GM21447 (cell line): Measurements from ENCODE around the gene ATP5F1D.

Experiments
- ATAC-seq: cut with Tn5 transposase; IDR thresholded peaks from one replicate; pipeline ENCODE4 v1.9.1; 2021; ENCODE audit not compliant: unreplicated experiment

Gene ATP5F1D

DNA sequence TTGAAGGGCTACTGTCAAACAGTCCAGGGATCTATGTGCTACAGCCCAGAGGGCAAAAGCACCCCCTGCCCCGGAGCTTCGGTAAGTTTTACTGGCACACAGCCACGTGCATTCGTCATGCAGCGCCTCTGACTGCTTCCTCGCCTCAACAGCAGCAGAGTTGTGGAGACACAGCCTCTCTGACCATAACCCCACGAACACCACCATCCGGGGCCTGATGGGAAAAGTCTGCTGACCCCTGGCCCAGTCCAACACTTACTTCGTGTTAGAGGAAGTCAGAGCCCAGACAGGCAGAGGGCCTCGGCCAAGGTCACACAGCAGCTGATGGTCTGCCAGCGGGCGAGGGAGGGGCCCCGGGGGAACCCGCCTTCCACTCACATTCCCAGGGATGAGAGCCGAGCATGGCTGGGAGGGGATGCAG lies 8.9 kb upstream of the ATP5F1D start:
- no peak for ATAC-seq

DNA sequence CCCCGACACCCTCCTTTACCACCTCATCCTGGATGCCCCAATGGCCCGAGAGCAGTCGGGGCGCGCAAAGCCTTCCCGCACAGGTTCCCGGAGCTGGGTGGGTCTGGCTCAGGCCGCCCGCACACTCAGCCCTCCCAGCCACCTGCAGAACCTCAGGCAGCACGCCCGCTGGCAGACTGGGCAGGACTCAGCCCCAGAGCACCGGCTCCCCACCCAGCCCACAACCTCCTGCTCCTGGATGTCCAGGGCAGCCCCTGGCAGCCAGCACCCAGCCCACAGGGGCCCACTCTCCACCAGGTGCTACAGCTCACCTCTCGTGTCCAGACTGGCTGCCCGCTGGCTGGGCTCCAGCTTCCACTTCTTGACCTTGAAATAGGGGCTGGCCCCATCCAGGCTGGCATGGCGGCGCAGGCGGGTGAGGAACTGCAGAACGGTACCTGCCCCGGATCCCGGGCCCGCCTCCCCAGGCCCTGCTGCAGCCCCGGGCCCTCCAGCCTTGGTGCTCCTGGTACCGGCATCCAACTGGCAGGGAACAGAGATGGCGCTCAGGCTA lies 8.4 kb upstream of the ATP5F1D start:
- ATAC-seq, result no peak

DNA sequence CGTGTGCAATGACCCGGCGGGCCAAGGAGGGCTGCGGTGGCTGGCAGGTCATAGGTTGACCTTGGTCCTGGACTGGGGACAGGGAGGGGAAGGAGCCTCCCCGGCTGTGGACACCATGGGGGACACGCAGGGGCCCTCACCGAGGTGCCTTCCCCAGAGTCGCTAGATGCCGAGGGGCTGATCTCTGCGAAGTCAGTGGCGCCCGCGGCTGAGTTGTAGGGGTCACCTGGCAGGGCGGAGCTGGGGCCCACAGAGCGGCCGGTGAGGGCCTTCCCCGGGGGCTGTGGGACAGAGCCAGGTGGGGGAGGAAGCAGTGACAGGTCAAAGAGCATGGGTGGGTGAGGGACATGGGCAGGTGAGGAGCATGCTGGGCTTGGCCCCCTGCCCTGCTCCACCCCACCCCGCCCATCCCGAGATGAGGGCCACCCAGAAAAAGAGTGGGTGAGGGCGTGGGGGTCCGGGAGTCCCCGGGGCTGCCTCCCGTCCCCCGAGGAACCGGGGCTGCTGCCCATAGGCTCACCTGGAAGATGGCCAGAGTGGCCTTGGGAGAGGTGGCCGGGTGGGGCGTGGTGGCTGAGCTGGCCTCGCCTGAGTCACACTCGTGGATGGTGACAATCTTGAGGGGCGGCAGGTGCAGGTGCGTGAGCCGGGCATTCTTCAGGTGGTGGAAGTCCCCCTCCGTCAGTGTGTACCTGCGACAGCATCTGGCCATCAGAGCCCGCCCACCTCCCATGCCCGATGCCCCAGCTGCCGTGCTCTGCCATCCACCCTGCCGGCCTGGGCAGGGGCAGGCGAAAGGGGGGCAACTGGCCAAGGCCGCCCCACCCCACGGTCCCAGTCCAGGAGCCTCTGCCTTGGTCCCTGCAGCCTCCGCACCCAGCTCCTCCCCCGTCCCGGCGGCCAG lies 7.2 kb upstream of the ATP5F1D start:
- no peak for ATAC-seq

DNA sequence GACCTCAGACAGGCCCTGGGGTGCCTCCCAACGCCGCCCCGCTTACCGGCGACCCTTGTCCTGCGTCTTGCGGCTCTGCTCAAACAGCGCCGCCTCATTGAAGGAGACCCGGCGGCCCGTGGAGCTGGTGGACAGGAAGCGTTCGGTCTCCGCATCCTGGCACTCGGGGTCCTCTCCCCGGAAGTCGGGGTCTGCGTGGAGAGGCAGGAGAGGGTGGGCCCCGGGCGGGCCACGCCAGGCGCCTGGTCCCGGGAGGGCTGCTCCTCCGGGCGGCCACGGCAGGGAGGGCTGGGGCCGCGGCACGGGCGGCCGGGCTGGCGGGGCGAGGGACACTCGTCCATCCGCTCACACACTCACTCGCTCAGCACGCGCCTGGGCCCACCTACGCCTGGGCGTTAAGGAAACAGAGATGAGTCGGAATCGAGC lies 6.6 kb upstream of the ATP5F1D start:
- no peak for ATAC-seq

DNA sequence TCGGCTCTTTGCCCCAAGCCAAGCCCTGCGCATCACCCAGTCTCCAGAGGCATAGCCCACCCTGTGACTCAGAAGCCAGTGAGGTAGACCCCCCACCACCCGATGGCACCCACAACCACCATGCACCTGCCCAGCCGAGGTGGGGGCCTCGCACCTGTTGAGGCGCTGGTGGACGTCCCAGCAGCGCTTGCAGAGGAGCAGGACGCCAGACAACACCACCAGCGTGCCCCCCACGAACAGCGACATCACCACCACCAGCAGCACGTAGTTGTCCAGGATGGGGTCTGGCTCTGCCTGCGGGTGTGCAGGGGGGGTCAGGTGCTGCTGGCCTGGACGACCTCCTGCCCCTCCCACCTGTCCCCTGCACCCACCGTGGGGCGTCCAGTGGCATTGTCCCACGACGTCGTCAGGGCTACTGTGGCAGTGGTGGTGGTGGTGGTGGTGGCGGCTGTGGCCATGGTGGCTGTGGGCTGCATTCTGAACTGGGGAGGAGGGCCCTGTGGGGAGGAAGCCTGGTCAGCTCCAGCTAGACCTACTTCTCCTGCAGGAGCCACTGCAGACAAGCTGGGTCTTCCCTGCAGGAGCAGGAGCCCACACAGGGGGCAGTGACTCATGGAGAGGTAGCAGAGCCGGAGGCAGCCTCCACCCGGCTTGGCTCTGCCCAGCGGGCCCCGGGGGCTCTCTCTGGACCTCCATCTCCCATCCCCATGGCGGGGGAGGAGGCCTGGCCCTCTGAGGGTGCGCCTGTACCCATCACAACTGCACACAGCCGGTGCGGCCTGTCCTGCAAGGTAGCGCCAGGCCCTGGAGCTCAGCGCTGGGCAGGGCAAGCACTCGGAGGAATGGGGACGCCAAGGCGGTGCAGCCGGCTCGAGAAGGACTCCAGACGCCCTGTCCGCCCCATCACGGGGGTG lies 5.7 kb upstream of the ATP5F1D start:
- no peak for ATAC-seq

DNA sequence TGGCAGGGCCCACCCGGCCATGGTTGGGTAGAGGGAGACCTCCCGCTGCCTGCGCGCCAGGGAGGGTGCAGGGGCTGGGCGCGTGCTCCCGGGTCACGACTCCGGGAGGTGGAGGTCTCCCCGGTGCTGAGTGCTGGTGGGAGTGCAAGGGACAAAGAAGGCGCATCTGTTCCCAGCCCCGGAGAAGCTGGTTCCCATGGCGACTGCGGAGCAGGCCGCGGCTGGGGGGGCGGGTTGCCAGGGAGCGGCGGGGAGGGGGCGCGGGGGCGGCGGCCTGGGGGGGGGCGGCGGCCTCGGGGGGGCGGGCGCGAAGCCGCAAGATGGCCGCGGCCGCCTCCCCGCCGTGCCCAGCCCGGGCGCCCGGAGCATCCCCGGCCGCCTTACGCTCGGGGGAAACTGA lies 5.0 kb upstream of the ATP5F1D start:
- no peak for ATAC-seq

DNA sequence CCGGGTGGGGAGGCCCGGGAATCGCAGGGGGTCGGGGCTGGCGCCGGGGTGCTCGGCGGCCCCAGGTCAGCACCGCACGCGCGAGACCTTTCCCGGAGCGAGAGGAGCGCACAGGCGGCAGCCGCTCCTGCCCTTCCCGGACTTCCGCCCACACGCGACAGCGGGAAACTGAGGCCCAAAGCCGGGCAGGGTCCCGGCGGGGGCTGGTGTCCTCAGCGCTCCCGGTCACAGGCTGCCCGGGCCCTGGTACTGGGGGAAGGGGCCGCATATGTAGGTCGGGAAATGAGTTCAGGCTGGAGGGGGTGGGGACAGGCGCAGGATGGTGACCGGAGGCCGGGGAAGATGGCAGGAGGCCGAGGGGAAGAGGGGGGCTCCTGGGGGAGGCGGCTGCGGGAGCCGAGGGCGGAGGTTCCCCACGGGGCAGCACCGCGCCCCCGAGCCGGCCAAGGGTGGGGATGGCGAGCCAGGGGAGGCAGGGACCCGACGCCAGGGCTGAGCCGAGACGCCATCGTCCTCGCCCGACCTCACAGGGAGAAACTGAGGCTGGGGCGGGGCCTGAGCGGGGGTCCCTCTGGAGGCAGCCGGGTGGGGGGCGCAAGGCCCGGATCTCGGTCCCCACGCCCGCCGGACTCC lies 4.4 kb upstream of the ATP5F1D start:
- ATAC-seq, result no peak

DNA sequence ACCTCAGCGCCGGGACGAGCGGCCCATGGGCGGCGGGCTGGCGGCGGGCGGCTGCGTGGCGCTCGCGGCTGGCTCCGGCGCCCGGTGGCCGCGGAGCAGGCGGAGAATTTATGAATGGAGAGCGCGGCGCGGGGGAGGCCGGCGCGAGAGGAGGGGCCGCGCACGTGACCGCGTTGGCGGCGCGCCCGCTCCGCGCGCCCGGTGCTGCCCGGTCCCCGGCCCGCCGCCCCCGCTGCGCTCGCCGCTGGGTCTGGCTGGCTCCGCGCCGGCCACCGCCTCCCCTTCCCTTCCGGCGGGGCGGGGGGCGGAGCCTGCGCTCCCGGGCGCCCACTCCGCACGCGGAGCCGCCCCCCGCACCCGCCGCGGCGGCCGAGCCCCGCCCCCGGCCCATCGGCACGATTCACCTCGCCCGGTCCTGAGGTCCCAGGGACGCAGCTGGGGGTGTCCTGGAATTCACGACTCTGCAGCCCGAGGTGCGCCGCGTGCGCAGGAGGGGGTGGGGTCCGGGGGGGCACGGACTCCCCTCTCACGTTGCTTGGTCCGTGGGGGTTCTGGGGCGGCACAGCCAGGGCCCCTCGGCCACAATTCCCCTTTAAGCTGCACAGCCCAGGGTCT lies 3.7 kb upstream of the ATP5F1D start, which contains the start of gene CBARP:
Gene CBARP (minus strand): TSS at position 252 of the 615 bp plus-strand sequence. CDS start 1,905 bp downstream, outside the sequence.
- ATAC-seq, result no peak

DNA sequence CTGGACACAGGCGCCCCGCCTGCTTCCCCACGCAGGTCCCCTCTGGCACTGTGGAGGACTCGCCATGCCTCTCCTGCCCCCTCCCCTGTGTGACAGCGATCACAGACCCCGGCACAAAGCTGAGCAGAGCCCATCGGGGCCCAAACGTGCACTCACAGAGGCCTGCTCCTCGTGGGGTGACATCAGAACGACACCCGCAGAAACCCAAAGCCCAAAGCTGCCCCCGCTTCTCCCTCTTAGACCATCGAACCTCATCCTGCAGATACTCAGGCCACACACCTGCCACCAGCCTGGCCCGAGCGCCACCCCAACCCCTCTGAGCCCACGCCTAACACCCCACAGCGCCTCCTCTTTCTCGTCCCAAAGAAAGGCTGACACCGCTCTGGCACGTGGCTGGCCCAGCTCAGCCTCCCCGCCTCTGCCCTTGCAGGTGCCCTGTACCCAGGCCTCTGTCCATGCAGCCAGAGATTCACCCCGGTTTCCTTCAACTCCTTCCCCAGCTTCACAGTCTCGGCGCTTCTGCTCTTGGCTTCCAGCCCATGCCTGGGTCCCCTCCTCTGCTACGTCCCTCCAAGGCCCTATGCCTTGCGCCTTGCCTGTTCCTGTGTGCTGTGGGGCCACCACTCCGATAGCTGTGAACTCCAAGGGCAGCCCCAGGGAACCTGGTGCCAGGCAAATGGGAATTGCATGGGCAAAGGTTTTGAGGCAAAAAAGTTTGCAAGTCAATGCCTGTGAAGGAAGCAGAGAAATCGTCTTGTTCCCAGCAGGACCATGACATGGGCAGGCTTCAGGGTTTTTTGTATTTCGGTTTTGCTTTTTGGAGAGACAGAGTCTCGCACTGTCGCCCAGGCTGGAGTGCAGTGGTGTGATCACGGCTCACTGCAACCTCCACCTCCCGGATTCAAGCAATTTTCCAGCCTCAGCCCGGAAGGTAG lies 2.9 kb upstream of the ATP5F1D start:
- ATAC-seq, result no peak

DNA sequence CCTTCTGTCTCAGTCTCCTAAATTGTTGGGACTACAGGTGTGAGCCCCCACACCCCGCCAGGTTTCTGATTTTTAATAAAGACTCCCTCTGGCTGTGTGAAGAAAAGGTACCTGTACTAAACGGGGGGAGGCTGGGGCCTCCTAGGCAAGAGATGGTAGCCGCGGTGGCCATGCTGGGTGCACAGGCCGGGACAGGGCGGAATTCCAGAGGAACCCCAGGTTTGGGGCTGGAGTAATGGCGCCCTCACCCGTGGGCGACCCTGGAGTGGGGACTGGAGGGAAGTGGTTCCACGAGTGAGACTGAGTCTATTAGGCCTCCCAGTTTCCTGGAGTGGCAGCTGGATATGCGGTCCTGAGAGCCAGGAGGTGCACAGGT lies 2.1 kb upstream of the ATP5F1D start:
- no peak for ATAC-seq

DNA sequence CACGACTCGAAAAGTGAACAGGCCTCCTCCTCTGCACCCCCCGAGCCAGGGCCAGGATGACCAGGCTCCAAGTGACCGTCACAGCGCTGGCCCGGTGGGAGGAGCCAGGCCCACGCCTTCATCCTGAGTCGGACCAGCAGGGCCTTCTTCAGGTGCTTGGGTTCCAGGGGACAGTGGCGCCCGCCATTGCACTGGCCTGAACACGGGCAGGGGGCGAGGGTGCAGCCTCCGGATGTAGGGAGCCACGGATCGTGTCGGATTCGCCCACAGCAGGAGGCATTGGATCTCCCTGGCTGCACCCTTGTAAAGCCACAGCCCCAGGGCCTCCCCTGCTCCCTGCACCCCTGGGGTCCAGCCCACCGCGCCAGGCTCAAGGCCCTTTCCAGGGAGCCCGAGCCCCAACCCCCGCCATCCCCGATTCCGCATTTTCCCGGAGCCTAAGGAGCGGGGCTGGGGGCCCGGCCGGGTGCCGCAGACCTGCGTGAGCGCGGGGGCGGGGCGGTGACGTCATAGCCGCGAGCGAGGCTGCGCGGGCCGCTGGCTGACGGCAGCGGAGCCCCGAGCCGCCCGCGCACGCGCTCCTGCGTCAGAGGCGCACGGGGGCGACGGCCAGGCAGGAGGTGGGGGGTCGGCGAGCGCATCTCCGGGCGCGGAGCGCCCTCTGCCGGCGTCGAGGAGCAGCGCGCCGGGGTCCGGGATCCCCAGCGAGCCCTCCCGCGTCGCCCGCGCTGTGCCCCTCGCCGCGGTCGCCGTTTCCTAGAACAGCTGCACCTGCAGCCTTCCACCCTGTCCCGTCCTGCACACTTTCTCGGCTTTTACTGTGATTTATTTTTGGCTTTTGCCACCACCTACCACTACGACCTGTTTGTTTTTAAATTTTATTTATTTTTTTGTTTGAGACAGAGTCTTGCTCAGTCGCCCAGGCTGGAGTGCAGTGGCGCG lies 1.5 kb upstream of the ATP5F1D start:
- no peak for ATAC-seq

DNA sequence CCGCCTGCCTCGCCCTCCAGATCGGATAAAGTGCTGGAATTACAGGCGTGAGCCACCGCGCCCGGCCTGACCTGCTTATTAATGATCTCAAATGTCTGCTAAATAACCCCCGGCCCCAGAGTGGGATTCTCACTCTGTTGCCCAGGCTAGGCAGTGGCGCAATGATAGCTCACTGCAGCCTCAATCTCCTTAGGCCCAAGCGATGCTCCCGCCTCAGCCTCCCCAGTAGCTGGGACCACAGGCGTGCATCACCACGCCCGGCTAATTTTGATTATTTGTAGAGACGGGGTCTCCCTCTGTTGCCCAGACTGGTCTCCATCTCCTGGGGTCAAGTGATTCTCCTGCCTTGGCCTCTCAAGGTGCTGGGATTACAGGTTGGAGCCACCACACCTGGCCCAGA lies 626 bp upstream of the ATP5F1D start:
- no peak for ATAC-seq

DNA sequence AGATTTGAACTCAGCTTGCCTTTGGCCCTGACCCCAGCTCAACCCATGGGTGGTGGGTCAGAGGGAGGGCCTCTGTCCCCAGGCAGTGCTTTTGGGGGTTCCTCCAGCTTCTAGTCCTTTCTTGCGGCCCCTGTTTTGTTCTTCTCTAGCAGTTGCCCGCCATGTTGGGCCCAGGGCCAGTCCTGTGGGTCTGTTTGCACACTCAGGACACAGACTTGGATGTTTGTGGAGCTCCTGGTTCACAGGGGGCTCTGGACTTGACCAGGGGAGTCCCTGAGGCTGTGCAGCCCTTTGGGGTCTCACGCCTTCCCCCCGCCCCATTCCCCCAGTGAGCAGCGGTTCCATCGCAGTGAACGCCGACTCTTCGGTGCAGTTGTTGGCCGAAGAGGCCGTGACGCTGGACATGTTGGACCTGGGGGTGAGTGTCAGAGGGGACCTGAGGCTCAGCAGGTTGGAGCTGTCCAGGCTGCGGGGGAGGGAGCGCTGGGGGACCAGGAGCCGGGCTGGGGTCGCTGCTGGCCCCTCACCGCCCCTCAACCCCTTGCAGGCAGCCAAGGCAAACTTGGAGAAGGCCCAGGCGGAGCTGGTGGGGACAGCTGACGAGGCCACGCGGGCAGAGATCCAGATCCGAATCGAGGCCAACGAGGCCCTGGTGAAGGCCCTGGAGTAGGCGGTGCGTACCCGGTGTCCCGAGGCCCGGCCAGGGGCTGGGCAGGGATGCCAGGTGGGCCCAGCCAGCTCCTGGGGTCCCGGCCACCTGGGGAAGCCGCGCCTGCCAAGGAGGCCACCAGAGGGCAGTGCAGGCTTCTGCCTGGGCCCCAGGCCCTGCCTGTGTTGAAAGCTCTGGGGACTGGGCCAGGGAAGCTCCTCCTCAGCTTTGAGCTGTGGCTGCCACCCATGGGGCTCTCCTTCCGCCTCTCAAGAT lies 2.5 kb downstream of the ATP5F1D start:
- no peak for ATAC-seq

DNA sequence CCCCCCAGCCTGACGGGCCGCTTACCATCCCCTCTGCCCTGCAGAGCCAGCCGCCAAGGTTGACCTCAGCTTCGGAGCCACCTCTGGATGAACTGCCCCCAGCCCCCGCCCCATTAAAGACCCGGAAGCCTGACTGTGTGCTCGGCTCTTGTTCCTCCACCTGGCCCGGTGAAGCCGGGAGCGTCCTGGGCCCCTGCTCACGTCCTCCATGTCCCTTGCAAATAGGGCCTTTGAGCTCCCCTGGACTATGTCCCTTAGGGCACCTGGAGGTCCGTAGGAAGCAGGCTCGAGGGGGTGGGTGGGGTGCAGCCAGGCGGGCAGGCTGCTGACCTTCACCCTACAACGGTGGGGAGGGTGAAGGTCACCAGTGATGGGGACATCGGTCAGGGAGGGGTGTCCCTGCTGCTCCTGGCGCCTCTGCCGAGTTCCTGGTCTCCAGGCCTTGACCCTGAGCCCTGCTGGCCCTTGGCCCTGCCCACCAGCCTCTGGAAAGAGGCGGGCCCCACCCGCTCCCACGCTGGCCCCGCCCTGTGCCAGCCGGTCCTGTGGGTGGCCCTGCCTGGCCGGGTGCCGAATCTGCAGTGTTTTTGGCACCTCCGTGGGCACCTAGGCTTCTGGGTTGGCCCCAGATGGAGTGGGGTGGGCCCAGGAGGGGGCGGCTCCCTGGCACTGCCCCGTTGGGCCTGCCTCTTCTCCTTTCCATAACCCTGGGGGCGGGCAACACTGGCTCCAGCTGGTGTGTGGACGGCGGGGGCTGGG lies 3.3 kb downstream of the ATP5F1D start:
- no peak for ATAC-seq

DNA sequence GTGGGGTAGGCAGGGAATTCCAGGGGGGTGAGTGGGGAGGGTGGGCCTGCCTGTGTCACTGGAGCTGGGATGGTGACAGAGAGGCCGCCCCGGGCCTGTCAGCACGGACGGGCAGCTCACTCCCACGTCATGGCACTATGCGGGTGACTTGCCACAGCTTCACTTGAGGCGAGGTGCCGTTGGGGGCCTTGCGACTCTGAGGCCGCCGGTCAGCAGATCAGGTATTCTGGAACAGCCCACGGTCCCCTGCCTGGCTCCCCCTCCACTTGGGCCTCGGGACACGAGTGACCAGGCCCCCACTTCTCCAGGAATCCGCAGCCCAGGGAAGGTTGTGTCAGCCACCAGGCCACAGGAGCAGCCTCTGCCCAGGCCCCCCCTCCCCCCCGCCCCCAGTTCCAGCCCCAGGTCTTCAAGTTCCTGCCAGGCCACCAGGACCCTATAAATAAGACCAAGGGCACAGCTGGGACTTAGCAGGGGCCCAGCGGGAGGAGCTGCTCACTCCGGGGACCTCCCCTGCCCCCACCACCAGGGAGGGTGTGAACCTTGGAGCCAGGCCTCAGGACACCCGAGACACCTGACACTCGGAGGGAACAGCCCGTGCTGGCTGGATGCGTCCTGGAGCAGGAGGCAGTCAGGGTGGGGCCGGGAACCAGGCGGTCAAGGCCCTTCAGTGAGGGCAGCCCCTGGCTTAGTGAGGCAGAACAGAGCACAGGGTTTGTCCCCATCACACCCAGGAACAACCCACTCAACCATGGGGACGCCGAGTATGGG lies 4.1 kb downstream of the ATP5F1D start:
- no peak for ATAC-seq
